ENCODE data around the gene PDGFRB. TPM values are rescaled to one million over a fixed set of nuclear protein-coding genes. Genes with fewer than 3 reads are reported as not detected.

PDGFRB gene
- total and polyA plus RNA-seq, 2 of the 4 experiments (the other 2 are of a cell fraction) = 108 to 124 TPM

- TF ChIP-seq USF2 (IDR thresholded peaks at IDR 0.05; ENCODE audit: low read depth, low read length) (no peak), POLR2A (IDR thresholded peaks at IDR 0.05; ENCODE audit: low read depth, low read length) (no peak), RFX5 (IDR thresholded peaks at IDR 0.05; ENCODE audit: low read depth, low read length) (no peak), NFE2L2 (IDR thresholded peaks at IDR 0.05; ENCODE audit: low read depth, low read length) (no peak)
Measured at GRCh38 chr5:150114102-150114641, 41.5 kb downstream of the PDGFRB start (continued).
